T-helper 1 cell (primary cell): ENCODE data around the gene FAM234A.
A peak's percentile ranks its signal among the peaks of the same experiment; 100 is the strongest.
"Not testable (repeated sequence)": the region's sequence is repeated elsewhere in the genome, so short reads cannot be mapped to it uniquely, and the experiment has no call there.

Source experiments
- DNase-seq, 5 donors: peaks; one replicate each; pipeline ENCODE4 v3.0.0-alpha.2; 2012 to 2020

FAM234A gene

GRCh38 chr16:239948-240277 lies 5.3 kb downstream of the FAM234A start:
- no peak for DNase-seq

GRCh38 chr16:240559-240958 lies 5.9 kb downstream of the FAM234A start:
- DNase-seq: no peak

- no peak for DNase-seq
Observed at GRCh38 chr16:242281-242680, 7.7 kb downstream of the FAM234A start.

- DNase-seq: no peak
Observed at GRCh38 chr16:243348-243747, 8.7 kb downstream of the FAM234A start.

GRCh38 chr16:245105-245504 lies 10.5 kb downstream of the FAM234A start:
- DNase-seq: no peak

- no peak for DNase-seq
Observed at GRCh38 chr16:247027-247426, 12.4 kb downstream of the FAM234A start.

- DNase-seq: no peak
Observed at GRCh38 chr16:249431-249830, 14.8 kb downstream of the FAM234A start.

- DNase-seq: peak in 1 of 5 donors; percentile 29
Observed at GRCh38 chr16:252366-253337, 18.0 kb downstream of the FAM234A start.

GRCh38 chr16:253833-254232 lies 19.2 kb downstream of the FAM234A start:
- DNase-seq: no peak

GRCh38 chr16:254461-254860 lies 19.8 kb downstream of the FAM234A start:
- DNase-seq: no peak

- DNase-seq: no peak
Observed at GRCh38 chr16:255183-255582, 20.6 kb downstream of the FAM234A start.

- not testable (repeated sequence) for DNase-seq
Observed at GRCh38 chr16:258091-258490, 23.5 kb downstream of the FAM234A start.

GRCh38 chr16:259226-259625 lies 24.6 kb downstream of the FAM234A start:
- no peak for DNase-seq

GRCh38 chr16:259814-260253 lies 25.2 kb downstream of the FAM234A start:
- DNase-seq: no peak

GRCh38 chr16:260326-260725 lies 25.7 kb downstream of the FAM234A start:
- no peak for DNase-seq

GRCh38 chr16:261031-261691 lies 26.5 kb downstream of the FAM234A start:
- no peak for DNase-seq

- no peak for DNase-seq
Observed at GRCh38 chr16:262121-262745, 27.6 kb downstream of the FAM234A start.

GRCh38 chr16:263182-263774 lies 28.7 kb downstream of the FAM234A start:
- no peak for DNase-seq

GRCh38 chr16:263944-264343 lies 29.3 kb downstream of the FAM234A start:
- DNase-seq: no peak

GRCh38 chr16:264440-264951 lies 29.9 kb downstream of the FAM234A start:
- DNase-seq: no peak

GRCh38 chr16:265002-265529 lies 30.4 kb downstream of the FAM234A start:
- no peak for DNase-seq

- no peak for DNase-seq
Observed at GRCh38 chr16:265711-266110, 31.1 kb downstream of the FAM234A start.
